H1 (cell line): Measurements from ENCODE around the gene NDRG2. TPM values are rescaled to one million over a fixed set of nuclear protein-coding genes. Genes with fewer than 3 reads are reported as not detected.

Experiments
- CTCF ChIA-PET: fragments of 300-600 bp; sonication (Branson Sonifier 250); formaldehyde crosslinking; loops from one replicate; lab custom pipeline; 2021; ENCODE audit not compliant: partially characterized antibody; lab: Charles Lee
- POLR2A ChIA-PET: fragments of 300-600 bp; sonication (Branson Sonifier 250); formaldehyde crosslinking; loops from one replicate; lab custom pipeline; 2021; ENCODE audit warnings: inconsistent platforms; ENCODE audit not compliant: partially characterized antibody; lab: Charles Lee
- DNase-seq, 2 experiments: peaks; one replicate each; pipeline versions ENCODE4 v3.0.0 to v3.0.0-alpha.2; 2010 to 2022; ENCODE audit warnings: low spot score in 2 of 2, low read depth in 1 of 2, mixed read lengths in 1 of 2
- FAIRE-seq: peaks from 2 replicates; lab custom pipeline; 2011; peaks lifted over from hg19 to GRCh38; lab: Jason Lieb, UNC
- H2AFZ ChIP-seq: 2 replicates; pipeline ENCODE4 v1.8.1; 2012; ENCODE audit warnings: low read length, inconsistent platforms
- H2AK5ac ChIP-seq: 2 replicates; pipeline ENCODE4 v1.6.1; 2013; ENCODE audit warnings: low read depth, low read length
- H2BK120ac ChIP-seq: replicated peaks from 2 replicates; pipeline ENCODE3; 2013; ENCODE audit warnings: low read depth, low read length, inconsistent platforms
- H2BK12ac ChIP-seq: 2 replicates; pipeline ENCODE4 v1.6.1; 2013; ENCODE audit warnings: low read depth, low read length
- H2BK15ac ChIP-seq: 2 replicates; pipeline ENCODE4 v1.6.1; 2013; ENCODE audit warnings: low read length
- H2BK20ac ChIP-seq: 2 replicates; pipeline ENCODE4 v1.6.1; 2013; ENCODE audit warnings: low read length
- H2BK5ac ChIP-seq: 2 replicates; pipeline ENCODE4 v1.6.1; 2013; ENCODE audit warnings: low read depth, low read length
- H3K14ac ChIP-seq: 2 replicates; pipeline ENCODE4 v1.6.1; 2013; ENCODE audit warnings: inconsistent platforms; ENCODE audit not compliant: insufficient read length
- H3K18ac ChIP-seq: 2 replicates; pipeline ENCODE4 v1.6.1; 2013; ENCODE audit warnings: low read length; ENCODE audit errors: extremely low read depth
- H3K23ac ChIP-seq: 2 replicates; pipeline ENCODE4 v1.6.1; 2013; ENCODE audit warnings: inconsistent platforms; ENCODE audit not compliant: insufficient read length
- H3K23me2 ChIP-seq: 2 replicates; pipeline ENCODE4 v1.6.1; 2013; ENCODE audit warnings: low read depth, low read length
- H3K27ac ChIP-seq: 2 replicates; pipeline ENCODE4 v1.6.1; 2011; ENCODE audit warnings: low read depth, low read length, inconsistent platforms
- H3K27me3 ChIP-seq, 4 experiments: replicated peaks in 1 of 4; 1 replicate in 1 of 4; 2 replicates in 3 of 4; pipeline versions ENCODE4 v1.6.1 to v1.8.1; 2011 to 2013; ENCODE audit warnings: low read length in 3 of 4, mild to moderate bottlenecking in 3 of 4, inconsistent platforms in 2 of 4, mixed read lengths in 2 of 4, moderate library complexity in 1 of 4; ENCODE audit not compliant: control insufficient read depth in 3 of 4, insufficient read depth in 3 of 4; ENCODE audit errors: extremely low read depth in 1 of 4
- H3K36me3 ChIP-seq, 4 experiments: 2 replicates each; pipeline versions ENCODE4 v1.6.1 to v1.8.1; 2011 to 2013; ENCODE audit warnings: mild to moderate bottlenecking in 4 of 4, low read length in 3 of 4, moderate library complexity in 2 of 4, control low read depth in 1 of 4, inconsistent platforms in 1 of 4; ENCODE audit not compliant: insufficient read depth in 4 of 4, control insufficient read depth in 2 of 4
- H3K4ac ChIP-seq: replicated peaks from 2 replicates; pipeline ENCODE3; 2013; ENCODE audit warnings: low read length, low read depth, mixed read lengths, inconsistent platforms; ENCODE audit not compliant: insufficient read length
- H3K4me1 ChIP-seq, 4 experiments: replicated peaks in 1 of 4; 1 replicate in 1 of 4; 2 replicates in 3 of 4; pipeline versions ENCODE4 v1.6.1 to v1.8.1; 2011 to 2013; ENCODE audit warnings: low read length in 3 of 4, inconsistent platforms in 2 of 4, mixed read lengths in 1 of 4; ENCODE audit not compliant: insufficient read depth in 4 of 4, control insufficient read depth in 3 of 4
- H3K4me2 ChIP-seq, 2 experiments: 2 replicates each; pipeline versions ENCODE4 v1.6.1 to v1.8.1; 2011 to 2013; ENCODE audit warnings: low read depth in 2 of 2, low read length in 2 of 2, control low read depth in 1 of 2, inconsistent platforms in 1 of 2, mild to moderate bottlenecking in 1 of 2; ENCODE audit not compliant: insufficient read depth in 1 of 2
- H3K4me3 ChIP-seq, 4 experiments: fragments of 200-600, 300-600 bp in 1 of 4; sonication (generic), shearing (Covaris generic), sonication (Bioruptor Twin) in 1 of 4; 2 replicates each; pipeline versions ENCODE4 v1.5.1 to v1.8.1; 2011 to 2016; ENCODE audit warnings: low read length in 4 of 4, low read depth in 3 of 4, control low read depth in 2 of 4, inconsistent platforms in 2 of 4, mild to moderate bottlenecking in 2 of 4, mixed read lengths in 1 of 4, moderate library complexity in 1 of 4; ENCODE audit not compliant: insufficient read depth in 2 of 4; ENCODE audit errors: extremely low read depth in 1 of 4
- H3K56ac ChIP-seq: replicated peaks from 2 replicates; pipeline ENCODE3; 2013; ENCODE audit warnings: low read depth, mild to moderate bottlenecking, mixed read lengths, low read length, inconsistent platforms; ENCODE audit not compliant: insufficient read length
- H3K79me1 ChIP-seq: 2 replicates; pipeline ENCODE4 v1.6.1; 2013; ENCODE audit warnings: low read depth, low read length, control low read depth
- H3K79me2 ChIP-seq, 2 experiments: 2 replicates each; pipeline versions ENCODE4 v1.6.1 to v1.8.1; 2012 to 2013; ENCODE audit warnings: low read length in 2 of 2, mild to moderate bottlenecking in 2 of 2, inconsistent platforms in 1 of 2; ENCODE audit not compliant: insufficient read depth in 2 of 2, control insufficient read depth in 1 of 2
- H3K9ac ChIP-seq, 4 experiments: replicated peaks in 1 of 4; 1 replicate in 1 of 4; 2 replicates in 3 of 4; pipeline versions ENCODE4 v1.6.1 to v1.8.1; 2011 to 2013; ENCODE audit warnings: low read depth in 3 of 4, low read length in 3 of 4, control low read depth in 2 of 4, mild to moderate bottlenecking in 2 of 4, moderate library complexity in 2 of 4, inconsistent platforms in 1 of 4; ENCODE audit errors: extremely low read depth in 1 of 4
- H3K9me3 ChIP-seq, 2 experiments: 2 replicates each; pipeline versions ENCODE4 v1.6.1 to v1.8.1; 2012 to 2013; ENCODE audit warnings: mild to moderate bottlenecking in 2 of 2, moderate library complexity in 2 of 2, control low read depth in 1 of 2, inconsistent platforms in 1 of 2, low read depth in 1 of 2, low read length in 1 of 2, mixed read lengths in 1 of 2; ENCODE audit not compliant: insufficient read depth in 2 of 2
- H4K20me1 ChIP-seq, 2 experiments: replicated peaks in 1 of 2; 2 replicates each; pipeline versions ENCODE3 to v1.8.1; 2011 to 2013; ENCODE audit warnings: inconsistent platforms in 2 of 2, low read length in 2 of 2, mild to moderate bottlenecking in 1 of 2; ENCODE audit not compliant: insufficient read depth in 2 of 2, control insufficient read depth in 1 of 2
- H4K5ac ChIP-seq: 2 replicates; pipeline ENCODE4 v1.6.1; 2013; ENCODE audit warnings: low read length, low read depth, mixed read lengths, inconsistent platforms; ENCODE audit not compliant: insufficient read length
- H4K8ac ChIP-seq: 2 replicates; pipeline ENCODE4 v1.8.0; 2013; ENCODE audit warnings: mild to moderate bottlenecking, moderate library complexity, low read length, inconsistent platforms; ENCODE audit not compliant: insufficient read depth; ENCODE audit errors: extremely low read depth
- H4K91ac ChIP-seq: replicated peaks from 2 replicates; pipeline ENCODE3; 2013; ENCODE audit warnings: low read length, mixed read lengths, inconsistent platforms; ENCODE audit not compliant: insufficient read length
- HDAC6 ChIP-seq: IDR thresholded peaks from one replicate; pipeline ENCODE4 v1.7.1; 2012; ENCODE audit warnings: low read depth, mild to moderate bottlenecking, inconsistent platforms, low read length, moderate library complexity
- WGBS, 2 experiments: shearing (Covaris generic) in 1 of 2; methylation state at CpG; one replicate each; pipeline versions ENCODE4 v1.1.6 to v1.1.7; 2013 to 2015; ENCODE audit warnings: low lambda C conversion rate in 2 of 2, mixed read lengths in 2 of 2, inconsistent platforms in 1 of 2, low coverage in 1 of 2, missing lambda C conversion rate in 1 of 2; ENCODE audit not compliant: insufficient replicate concordance in 2 of 2, insufficient coverage in 1 of 2, insufficient read length in 1 of 2; ENCODE audit errors: extremely low coverage in 1 of 2, missing lambda C conversion rate in 1 of 2; 5-methylcytosine and 5-hydroxymethylcytosine counted together
- polyA plus RNA-seq, 7 experiments: library from polyadenylated mRNA; depleted of rRNA in 3 of 7; stranded (reverse) in 5 of 7; unstranded in 2 of 7; fragments of >200 nt in 5 of 7; fragments of 200-250 nt in 2 of 7; gene quantifications; 1 replicate in 5 of 7; 2 replicates in 1 of 7; 4 replicates in 1 of 7; pipeline versions ENCODE4 v1.2.1 to v1.2.3, GENCODE V29; 2011 to 2013; ENCODE audit warnings: missing spikeins in 2 of 7, mixed read lengths in 2 of 7
- total RNA-seq: library from RNA; stranded (reverse); fragmentation: NEBNext Ultra II Directional; extraction: Animal tissue kit (Norgen Biotek cat#: 25700); gene quantifications from 2 replicates; pipeline ENCODE4 v1.2.1, GENCODE V29; 2021

Gene NDRG2
- total and polyA plus RNA-seq, 2 of the 8 experiments (the other 6 are each of a cell fraction or from before 2014, with no cell fraction given) = 29.9 to 48.6 TPM

- no peaks in the 10 kb centered on the region for H3K36me3 ChIP-seq
- no peaks in the 10 kb centered on the region for H4K20me1 ChIP-seq
- CTCF ChIA-PET = interaction anchor here (1.0 to 10.6 kb wide), 7 partner anchors 9 to 105 kb away, joined by 3 to 117 read pairs (median 8); no protein-coding TSS in a partner anchor
- no peak for FAIRE-seq
- no peak overlapping the region for H2BK15ac ChIP-seq
- no peak overlapping the region for H2BK120ac ChIP-seq
- no peaks in the 10 kb centered on the region; the same call in 1 of the 2 replicates for H3K23me2 ChIP-seq
- no peak overlapping the region for H4K91ac ChIP-seq
- peaks cover 1 to 3% (median 3%) of the 10 kb centered on the region in 4 experiments; a peak in 5 of 7 replicates for H3K4me1 ChIP-seq
- WGBS, 2 experiments = 93% methylated on average over 14 of the region's 14 CpGs; no CpG with 5 or more reads in 1 of the 2 experiments
- no peaks in the 10 kb centered on the region for H3K27me3 ChIP-seq
- H3K56ac ChIP-seq = no peak overlapping the region
- no peak overlapping the region for H3K23ac ChIP-seq
- H3K14ac ChIP-seq = no peak overlapping the region
- POLR2A ChIA-PET = interaction anchor here (1.1 to 1.2 kb wide), 2 partner anchors 11 to 88 kb away, joined by 3 read pairs; no protein-coding TSS in a partner anchor
- H4K5ac ChIP-seq = no peak overlapping the region
- H3K79me2 ChIP-seq = no peaks in the 10 kb centered on the region
- DNase-seq = no peak
- H2BK20ac ChIP-seq = no peak overlapping the region
- H3K4me3 ChIP-seq = no peak overlapping the region
- H2AK5ac ChIP-seq = no peak overlapping the region
- no peak overlapping the region for H2BK5ac ChIP-seq
- no peak overlapping the region for H3K4ac ChIP-seq
- H2BK12ac ChIP-seq = no peak overlapping the region
- no peak overlapping the region for H3K18ac ChIP-seq
- H2AFZ ChIP-seq = peak overlapping the region; percentile 77; the same call in 1 of the 2 replicates
- H3K4me2 ChIP-seq = no peak overlapping the region
- no peaks in the 10 kb centered on the region for H3K9me3 ChIP-seq
- no peak overlapping the region for H3K9ac ChIP-seq
- H3K27ac ChIP-seq = no peak overlapping the region
- no peak for TF ChIP-seq HDAC6
- H3K79me1 ChIP-seq = no peaks in the 10 kb centered on the region
- no peak overlapping the region for H4K8ac ChIP-seq
Observed at GRCh38 chr14:21003788-21004346, 21.0 kb downstream of the NDRG2 start.
